NCI-H1048 (cell line): ENCODE measurements around the gene SLC7A1.

Experiments
- DNase-seq: peaks from one replicate; lab custom pipeline; 2025; lab: John Stamatoyannopoulos, UW

The SLC7A1 gene

GRCh38 chr13:29510651-29511084 is 84.8 kb downstream of the SLC7A1 start:
- no peak for DNase-seq

GRCh38 chr13:29509999-29510589 is 85.4 kb downstream of the SLC7A1 start:
- no peak for DNase-seq

- no peak for DNase-seq
Observed at GRCh38 chr13:29508876-29509252, 86.6 kb downstream of the SLC7A1 start.

GRCh38 chr13:29508130-29508875 is 87.2 kb downstream of the SLC7A1 start:
- DNase-seq, result peak; percentile 55

- DNase-seq, result no peak
Observed at GRCh38 chr13:29507356-29507755, 88.1 kb downstream of the SLC7A1 start.

- no peak for DNase-seq
Observed at GRCh38 chr13:29505950-29506349, 89.5 kb downstream of the SLC7A1 start.

- no peak for DNase-seq
Observed at GRCh38 chr13:29505511-29505910, 90.0 kb downstream of the SLC7A1 start.

- no peak for DNase-seq
Observed at GRCh38 chr13:29504691-29505090, 90.8 kb downstream of the SLC7A1 start.

GRCh38 chr13:29503041-29503837 is 92.2 kb downstream of the SLC7A1 start:
- no peak for DNase-seq

GRCh38 chr13:29502391-29503008 is 93.0 kb downstream of the SLC7A1 start:
- DNase-seq, result no peak

GRCh38 chr13:29501674-29502073 is 93.8 kb downstream of the SLC7A1 start:
- no peak for DNase-seq

GRCh38 chr13:29500386-29500785 is 95.1 kb downstream of the SLC7A1 start:
- DNase-seq, result no peak

GRCh38 chr13:29499506-29500165 is 95.9 kb downstream of the SLC7A1 start:
- DNase-seq, result no peak

- DNase-seq, result no peak
Observed at GRCh38 chr13:29498426-29499040, 97.0 kb downstream of the SLC7A1 start.

- DNase-seq, result no peak
Observed at GRCh38 chr13:29497137-29497654, 98.3 kb downstream of the SLC7A1 start.

GRCh38 chr13:29496241-29496712 is 99.2 kb downstream of the SLC7A1 start:
- no peak for DNase-seq

GRCh38 chr13:29494520-29494919 is 101.0 kb downstream of the SLC7A1 start:
- DNase-seq, result no peak

GRCh38 chr13:29493796-29494195 is 101.7 kb downstream of the SLC7A1 start:
- DNase-seq, result no peak

- no peak for DNase-seq
Observed at GRCh38 chr13:29491248-29491647, 104.2 kb downstream of the SLC7A1 start.

- DNase-seq, result no peak
Observed at GRCh38 chr13:29490561-29490885, 105.0 kb downstream of the SLC7A1 start.
